ENCODE results near the gene PFDN4. TPM values are rescaled to one million over a fixed set of nuclear protein-coding genes. Genes with fewer than 3 reads are reported as not detected.
A peak's percentile ranks its signal among the peaks of the same experiment; 100 is the strongest.
"Not testable (repeated sequence)": the region's sequence is repeated elsewhere in the genome, so short reads cannot be mapped to it uniquely, and the experiment has no call there.

PFDN4 gene
- total RNA-seq, 1 donor: 82.0 TPM

DNA sequence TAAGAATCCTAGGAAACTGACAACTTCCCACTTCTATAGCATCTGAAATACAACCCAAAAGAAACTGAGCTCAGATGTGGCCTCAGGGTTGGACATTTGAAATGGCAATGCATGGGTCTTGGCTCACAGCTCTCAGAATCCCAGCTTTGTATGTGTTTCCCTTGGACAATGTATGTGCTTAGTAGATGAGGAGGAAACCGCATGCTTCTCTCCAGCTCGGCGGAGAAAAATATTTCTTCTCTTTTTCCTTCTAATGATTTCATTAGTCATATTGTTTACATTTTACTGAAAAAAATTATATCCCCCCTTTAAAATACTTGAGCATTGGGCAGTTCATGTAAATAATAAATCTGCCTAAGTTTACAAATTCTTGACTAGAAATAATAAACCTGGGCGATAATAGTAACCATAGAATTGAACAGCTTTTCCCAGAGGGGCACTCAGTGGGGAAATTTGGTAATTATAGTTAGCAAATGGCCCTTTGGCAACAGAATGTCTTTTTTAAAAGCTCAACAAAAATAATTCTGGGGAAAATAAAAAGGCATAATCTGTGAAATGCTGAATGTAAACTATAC is 55.3 kb downstream of the PFDN4 start:
- peak; percentile 26 for DNase-seq (ENCODE audit: low read depth)
- no peak overlapping the region for H3K4me3 ChIP-seq (ENCODE audit: low read depth, low read length)
- TF ChIP-seq, protein P1, sequence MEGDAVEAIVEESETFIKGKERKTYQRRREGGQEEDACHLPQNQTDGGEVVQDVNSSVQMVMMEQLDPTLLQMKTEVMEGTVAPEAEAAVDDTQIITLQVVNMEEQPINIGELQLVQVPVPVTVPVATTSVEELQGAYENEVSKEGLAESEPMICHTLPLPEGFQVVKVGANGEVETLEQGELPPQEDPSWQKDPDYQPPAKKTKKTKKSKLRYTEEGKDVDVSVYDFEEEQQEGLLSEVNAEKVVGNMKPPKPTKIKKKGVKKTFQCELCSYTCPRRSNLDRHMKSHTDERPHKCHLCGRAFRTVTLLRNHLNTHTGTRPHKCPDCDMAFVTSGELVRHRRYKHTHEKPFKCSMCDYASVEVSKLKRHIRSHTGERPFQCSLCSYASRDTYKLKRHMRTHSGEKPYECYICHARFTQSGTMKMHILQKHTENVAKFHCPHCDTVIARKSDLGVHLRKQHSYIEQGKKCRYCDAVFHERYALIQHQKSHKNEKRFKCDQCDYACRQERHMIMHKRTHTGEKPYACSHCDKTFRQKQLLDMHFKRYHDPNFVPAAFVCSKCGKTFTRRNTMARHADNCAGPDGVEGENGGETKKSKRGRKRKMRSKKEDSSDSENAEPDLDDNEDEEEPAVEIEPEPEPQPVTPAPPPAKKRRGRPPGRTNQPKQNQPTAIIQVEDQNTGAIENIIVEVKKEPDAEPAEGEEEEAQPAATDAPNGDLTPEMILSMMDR (IDR thresholded peaks at IDR 0.05; ENCODE audit: insufficient read depth, low read depth, low read length): no peak

GRCh38 chr20:54265791-54266190 is 57.9 kb downstream of the PFDN4 start:
- not testable (repeated sequence) for H3K4me3 ChIP-seq (ENCODE audit: low read depth, low read length); DNase-seq (ENCODE audit: low read depth)

- no peak overlapping the region for H3K4me3 ChIP-seq (ENCODE audit: low read depth, low read length)
- DNase-seq (ENCODE audit: low read depth): no peak
- TF ChIP-seq, protein P1 (IDR thresholded peaks at IDR 0.05; ENCODE audit: insufficient read depth, low read depth, low read length): no peak
Measured at GRCh38 chr20:54266844-54267243, 59.0 kb downstream of the PFDN4 start.

GRCh38 chr20:54267483-54268003 is 59.7 kb downstream of the PFDN4 start:
- no peak overlapping the region for H3K4me3 ChIP-seq (ENCODE audit: low read depth, low read length)
- TF ChIP-seq, protein P1 (IDR thresholded peaks at IDR 0.05; ENCODE audit: insufficient read depth, low read depth, low read length): no peak
- no peak for DNase-seq (ENCODE audit: low read depth)

DNA sequence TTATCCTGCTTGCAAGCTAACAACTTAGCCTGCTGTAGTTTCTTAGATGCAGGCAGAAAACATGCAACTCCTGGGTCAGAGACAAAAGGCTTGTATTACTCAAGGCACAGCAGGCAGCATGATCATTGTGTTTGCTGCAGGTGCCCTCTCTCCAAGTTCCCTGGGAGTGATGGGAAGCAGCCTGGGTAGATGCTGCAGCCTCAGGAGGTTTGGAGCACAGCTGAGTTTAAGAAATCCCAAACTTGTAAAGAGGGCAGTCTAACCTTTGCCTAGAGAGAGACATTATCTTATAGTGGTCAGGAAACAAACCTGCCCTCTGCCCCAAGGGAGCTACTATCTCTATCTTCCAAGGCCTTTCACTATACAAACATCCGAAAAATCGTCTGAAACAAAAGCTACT is 61.1 kb downstream of the PFDN4 start:
- TF ChIP-seq, protein P1 (IDR thresholded peaks at IDR 0.05; ENCODE audit: insufficient read depth, low read depth, low read length): no peak
- no peak for DNase-seq (ENCODE audit: low read depth)
- no peak overlapping the region for H3K4me3 ChIP-seq (ENCODE audit: low read depth, low read length)

Other genes starting within 250 kb of the PFDN4 start
- under 0.01 TPM in 2 replicates for gene BCAS1, start 137.5 kb upstream of the PFDN4 start, total RNA-seq
- gene CYP24A1, start 34.1 kb upstream of the PFDN4 start, total RNA-seq: not detected in 2 replicates